GM12891 (cell line): ENCODE data around the gene CCDC110.

ENCODE experiments used
- POLR2A ChIP-seq: IDR thresholded peaks from 2 replicates; pipeline ENCODE4 v1.6.1; 2011; ENCODE audit warnings: low read depth, low read length, control low read depth
- POLR2AphosphoS5 ChIP-seq: IDR thresholded peaks from 2 replicates; pipeline ENCODE4 v1.6.1; 2011; ENCODE audit warnings: low read depth, low read length, control low read depth

DNA sequence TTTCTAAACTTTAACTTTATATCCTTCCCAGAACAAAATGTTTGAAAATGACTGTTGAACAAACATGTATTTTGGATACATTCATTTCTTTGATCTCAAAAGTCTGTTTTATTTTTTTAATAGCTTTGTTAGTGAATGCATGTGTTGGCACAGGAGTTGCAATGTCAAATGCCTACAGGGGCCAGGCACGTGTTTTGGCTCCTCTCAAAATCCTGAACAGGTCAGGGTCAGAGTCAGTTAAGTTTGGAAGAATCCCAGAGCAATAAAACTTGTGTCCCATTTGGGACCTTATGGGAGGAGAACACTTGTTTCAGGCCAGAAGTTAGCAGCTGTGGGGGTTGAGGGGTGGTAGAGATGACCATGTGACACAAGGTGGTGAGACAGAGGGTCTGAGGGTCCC is 29.0 kb upstream of the CCDC110 start:
- TF ChIP-seq POLR2AphosphoS5 = no peak
- no peak for TF ChIP-seq POLR2A
